Measurements from ENCODE around the gene ADAMTS9. TPM values are rescaled to one million over a fixed set of nuclear protein-coding genes. Genes with fewer than 3 reads are reported as not detected.

ADAMTS9 gene
- total RNA-seq, 6 donors from 2014 or later = 12.3 to 54.9 (median 26.6) TPM

DNA sequence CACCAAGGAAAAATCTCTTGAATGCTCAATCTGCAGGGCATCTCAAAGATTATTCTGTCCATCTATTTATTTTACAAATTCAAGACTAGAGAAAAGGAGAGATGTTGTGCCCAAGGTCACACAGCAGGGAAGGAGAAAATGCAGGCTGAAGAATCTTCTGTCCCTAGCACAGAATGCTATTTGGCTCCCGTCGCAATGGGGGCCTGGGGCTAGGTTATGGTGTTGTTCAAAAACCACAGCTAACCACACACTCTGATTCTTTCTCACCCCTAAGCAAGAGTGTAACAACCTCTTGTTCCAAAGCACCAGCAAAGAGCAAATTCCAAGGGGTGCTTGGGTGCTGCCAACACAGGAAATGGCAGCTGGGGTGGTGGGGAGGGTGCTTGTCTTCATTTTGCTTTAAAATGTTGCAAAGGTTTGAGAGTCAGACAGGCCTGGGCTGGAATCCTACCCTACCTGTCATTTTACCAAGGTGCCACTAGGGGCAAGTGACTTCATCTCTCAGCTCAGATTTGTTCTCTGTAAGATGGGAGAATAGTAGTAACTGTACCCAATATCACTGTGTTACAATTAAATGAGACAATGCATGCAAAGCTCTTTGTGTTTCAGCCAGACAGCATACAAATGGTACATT is 112.5 kb downstream of the ADAMTS9 start:
- ATAC-seq (ENCODE audit: low FRiP score in 2 of 2) = no peak
- no peak overlapping the region for H3K4me3 ChIP-seq
- no peaks in the 10 kb centered on the region for H3K9me3 ChIP-seq
- DNase-seq = no peak
- H3K27me3 ChIP-seq = no peaks in the 10 kb centered on the region
- H3K36me3 ChIP-seq = no peaks in the 10 kb centered on the region
- no peak for TF ChIP-seq EP300 (IDR thresholded peaks at IDR 0.05)
- TF ChIP-seq, protein P1, sequence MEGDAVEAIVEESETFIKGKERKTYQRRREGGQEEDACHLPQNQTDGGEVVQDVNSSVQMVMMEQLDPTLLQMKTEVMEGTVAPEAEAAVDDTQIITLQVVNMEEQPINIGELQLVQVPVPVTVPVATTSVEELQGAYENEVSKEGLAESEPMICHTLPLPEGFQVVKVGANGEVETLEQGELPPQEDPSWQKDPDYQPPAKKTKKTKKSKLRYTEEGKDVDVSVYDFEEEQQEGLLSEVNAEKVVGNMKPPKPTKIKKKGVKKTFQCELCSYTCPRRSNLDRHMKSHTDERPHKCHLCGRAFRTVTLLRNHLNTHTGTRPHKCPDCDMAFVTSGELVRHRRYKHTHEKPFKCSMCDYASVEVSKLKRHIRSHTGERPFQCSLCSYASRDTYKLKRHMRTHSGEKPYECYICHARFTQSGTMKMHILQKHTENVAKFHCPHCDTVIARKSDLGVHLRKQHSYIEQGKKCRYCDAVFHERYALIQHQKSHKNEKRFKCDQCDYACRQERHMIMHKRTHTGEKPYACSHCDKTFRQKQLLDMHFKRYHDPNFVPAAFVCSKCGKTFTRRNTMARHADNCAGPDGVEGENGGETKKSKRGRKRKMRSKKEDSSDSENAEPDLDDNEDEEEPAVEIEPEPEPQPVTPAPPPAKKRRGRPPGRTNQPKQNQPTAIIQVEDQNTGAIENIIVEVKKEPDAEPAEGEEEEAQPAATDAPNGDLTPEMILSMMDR (IDR thresholded peaks at IDR 0.05) = peak; percentile 9 to 44 (median 32)
- 100% methylated on average over 2 of the region's 2 CpGs for WGBS, 2 donors
- H3K4me1 ChIP-seq = no peaks in the 10 kb centered on the region
- H3K27ac ChIP-seq = no peak overlapping the region

DNA sequence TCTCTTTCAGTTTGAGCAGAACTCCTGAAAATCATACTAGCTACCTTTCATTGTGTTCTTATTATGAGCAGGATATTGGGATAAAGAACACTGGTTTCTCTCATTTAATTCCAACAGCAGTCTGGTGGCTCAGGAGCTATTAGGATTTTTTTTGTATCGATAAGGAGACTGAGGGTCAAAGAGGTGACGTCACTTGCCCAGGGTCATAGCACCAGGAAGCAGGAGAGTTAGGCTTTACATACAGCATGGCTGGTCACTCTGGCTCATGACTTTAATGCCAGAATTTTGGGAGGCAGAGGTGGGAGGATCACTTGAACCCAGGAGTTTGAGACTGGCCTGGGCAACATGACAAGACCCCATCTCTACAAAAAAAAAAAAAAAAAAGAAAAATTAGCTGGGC is 113.6 kb downstream of the ADAMTS9 start:
- no peaks in the 10 kb centered on the region for H3K36me3 ChIP-seq
- 93 to 100% methylated on average over 2 of the region's 2 CpGs for WGBS, 2 donors
- no peaks in the 10 kb centered on the region for H3K9me3 ChIP-seq
- no peaks in the 10 kb centered on the region for H3K4me1 ChIP-seq
- ATAC-seq (ENCODE audit: low FRiP score in 2 of 2) (no peak), DNase-seq (no peak)
- H3K4me3 ChIP-seq = no peak overlapping the region
- TF ChIP-seq POLR2AphosphoS5 (IDR thresholded peaks at IDR 0.05) (no peak), EP300 (IDR thresholded peaks at IDR 0.05) (no peak)
- no peaks in the 10 kb centered on the region for H3K27me3 ChIP-seq
- H3K27ac ChIP-seq = no peak overlapping the region

DNA sequence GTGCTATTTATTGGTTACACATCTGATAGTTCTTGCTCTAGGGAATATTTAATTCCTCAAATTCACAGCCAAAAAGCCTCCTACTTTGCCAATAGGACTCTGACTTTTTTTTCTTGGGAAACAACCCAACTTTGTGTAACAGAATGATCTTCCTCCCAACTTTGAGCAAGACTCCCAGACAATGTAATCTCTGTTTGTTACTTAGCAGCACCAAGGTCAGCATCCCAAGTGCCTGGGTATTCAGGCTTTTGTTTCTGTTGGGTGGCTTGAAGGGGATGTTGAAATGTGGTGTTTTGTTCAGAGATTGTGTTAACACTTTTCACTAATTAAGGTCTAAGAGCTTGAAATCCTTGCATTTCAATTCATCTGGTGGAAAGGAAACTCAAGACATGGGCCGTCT is 115.8 kb downstream of the ADAMTS9 start:
- Histone ChIP-seq H3K9me3 (no peaks in the 10 kb centered on the region), H3K4me1 (peaks cover 0 to 3% (median 0%) of the 10 kb centered on the region in 4 donors), H3K27ac (no peak overlapping the region), H3K36me3 (no peaks in the 10 kb centered on the region), H3K4me3 (no peak overlapping the region), H3K27me3 (no peaks in the 10 kb centered on the region)
- TF ChIP-seq POLR2A (IDR thresholded peaks at IDR 0.05) = no peak
- no peak for TF ChIP-seq EP300 (IDR thresholded peaks at IDR 0.05)
- TF ChIP-seq POLR2AphosphoS5 (IDR thresholded peaks at IDR 0.05) = no peak
- TF ChIP-seq, protein P1 (IDR thresholded peaks at IDR 0.05) = no peak
- WGBS, 2 donors = 95 to 100% methylated on average over 1 of the region's 1 CpG
- no peak for ATAC-seq (ENCODE audit: low FRiP score in 2 of 2)
- no peak for DNase-seq

DNA sequence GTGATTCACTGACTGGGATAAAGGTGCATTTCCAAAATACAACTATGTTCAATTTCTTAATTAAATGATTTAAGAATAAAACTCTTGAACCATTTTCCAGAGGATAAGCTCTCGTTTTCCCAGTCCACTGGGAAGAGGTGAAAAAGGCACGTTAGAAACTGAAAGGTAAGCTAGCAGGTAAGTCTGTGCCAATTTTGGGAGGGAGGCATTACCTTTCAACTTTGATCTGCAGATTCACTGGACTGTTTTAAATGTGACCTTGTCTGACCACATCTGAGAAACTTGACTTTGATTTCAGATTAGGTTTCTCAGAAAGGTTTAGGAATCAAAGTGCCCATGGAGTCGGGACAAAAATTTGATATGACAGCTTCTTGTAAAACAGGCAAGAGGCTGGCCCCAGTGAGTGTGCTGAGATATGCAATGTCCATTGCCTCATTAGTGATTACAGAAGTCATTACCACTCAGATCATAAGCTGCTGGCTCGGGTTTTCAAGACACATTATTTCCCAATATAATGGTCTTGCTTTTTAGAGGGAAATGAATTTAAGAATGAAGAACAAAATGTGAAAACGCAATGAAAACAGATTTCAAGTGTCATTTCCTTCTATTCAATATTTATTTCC is 118.8 kb downstream of the ADAMTS9 start:
- TF ChIP-seq POLR2AphosphoS5 (IDR thresholded peaks at IDR 0.05) (no peak), EP300 (IDR thresholded peaks at IDR 0.05) (no peak)
- peaks cover 0 to 4% (median 0%) of the 10 kb centered on the region in 4 donors for H3K4me1 ChIP-seq
- WGBS, 2 donors = 77 to 81% methylated on average over 5 of the region's 5 CpGs
- ATAC-seq (ENCODE audit: low FRiP score in 2 of 2) (no peak), DNase-seq (no peak)
- H3K27ac ChIP-seq = no peak overlapping the region
- H3K36me3 ChIP-seq = no peaks in the 10 kb centered on the region
- no peaks in the 10 kb centered on the region for H3K9me3 ChIP-seq
- no peak overlapping the region for H3K4me3 ChIP-seq
- H3K27me3 ChIP-seq = no peaks in the 10 kb centered on the region

DNA sequence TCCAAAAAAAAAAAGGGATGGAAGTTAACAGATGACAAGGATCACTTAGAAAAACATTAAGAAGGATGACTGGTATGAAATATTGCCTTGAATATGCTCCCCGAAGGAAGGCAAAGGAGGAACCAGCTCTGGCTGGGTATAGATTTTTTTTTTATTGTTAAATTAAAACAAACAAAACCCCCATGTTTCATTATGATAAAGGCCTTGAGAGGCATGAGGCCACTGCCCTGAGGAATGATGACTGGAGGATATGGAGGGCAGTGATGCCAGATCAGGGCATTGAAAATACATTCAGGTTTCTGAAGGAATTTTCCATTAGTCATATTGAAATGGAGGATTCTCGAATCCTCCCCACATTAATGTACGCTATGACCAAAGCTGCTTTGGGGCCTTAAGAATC is 120.9 kb downstream of the ADAMTS9 start:
- H3K9me3 ChIP-seq = no peaks in the 10 kb centered on the region
- no peaks in the 10 kb centered on the region for H3K27me3 ChIP-seq
- DNase-seq (no peak), ATAC-seq (ENCODE audit: low FRiP score in 2 of 2) (no peak)
- H3K4me1 ChIP-seq = peaks cover 0 to 4% (median 0%) of the 10 kb centered on the region in 4 donors
- no peak overlapping the region for H3K4me3 ChIP-seq
- TF ChIP-seq, protein P1 (IDR thresholded peaks at IDR 0.05) = no peak
- TF ChIP-seq POLR2A (IDR thresholded peaks at IDR 0.05) (no peak), EP300 (IDR thresholded peaks at IDR 0.05) (no peak), POLR2AphosphoS5 (IDR thresholded peaks at IDR 0.05) (no peak)
- no peak overlapping the region for H3K27ac ChIP-seq
- no peaks in the 10 kb centered on the region for H3K36me3 ChIP-seq
- 76 to 77% methylated on average over 3 of the region's 3 CpGs for WGBS, 2 donors

DNA sequence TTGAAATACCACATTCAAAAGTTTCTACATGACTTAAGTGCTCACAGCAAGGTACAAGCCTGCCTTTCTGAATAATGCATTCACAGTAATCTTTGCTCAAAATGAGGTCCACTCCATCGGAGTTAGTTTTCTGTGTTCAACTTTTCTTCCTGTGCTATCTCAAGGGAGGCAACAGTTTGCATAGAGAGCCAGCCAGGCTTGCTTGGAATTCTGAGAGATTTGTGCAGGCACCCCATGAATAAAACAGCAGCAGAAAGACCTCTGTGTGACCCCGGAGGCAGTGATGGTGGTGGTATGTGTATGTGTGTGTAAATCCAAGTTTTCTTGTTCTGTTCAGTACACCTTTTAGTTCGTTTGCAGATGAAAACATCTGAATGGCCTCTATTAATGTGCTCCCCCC is 124.0 kb downstream of the ADAMTS9 start:
- 48 to 52% methylated on average over 3 of the region's 3 CpGs for WGBS, 2 donors
- no peak for DNase-seq
- H3K4me1 ChIP-seq = peaks cover 0 to 4% (median 0%) of the 10 kb centered on the region in 4 donors

More for the DNA sequence above, 124.0 kb downstream of the ADAMTS9 start:
- H3K4me3 ChIP-seq = no peak overlapping the region
- no peak for TF ChIP-seq POLR2A (IDR thresholded peaks at IDR 0.05)
- TF ChIP-seq EP300 (IDR thresholded peaks at IDR 0.05) = no peak
- H3K27ac ChIP-seq = no peak overlapping the region
- H3K27me3 ChIP-seq = no peaks in the 10 kb centered on the region
- H3K36me3 ChIP-seq = peaks cover 0 to 14% (median 0%) of the 10 kb centered on the region in 4 donors
- no peaks in the 10 kb centered on the region for H3K9me3 ChIP-seq
- no peak for ATAC-seq (ENCODE audit: low FRiP score in 2 of 2)

Measured in upper lobe of left lung (tissue), 6 donors.